Non-pigmented ciliary epithelial cell (primary cell): ENCODE data around the gene HTRA3.

Experiments used
- DNase-seq: peaks from one replicate; pipeline ENCODE4 v3.0.0-alpha.2; 2010; ENCODE audit warnings: low read depth

Gene HTRA3

GRCh38 chr4:8269535-8270417, at the start of gene HTRA3:
Gene HTRA3, plus strand, starts transcription at chr4:8269754. Its CDS starts 215 bp downstream, at chr4:8269969.
- DNase-seq: no peak

GRCh38 chr4:8220661-8221450, 48.7 kb upstream of the HTRA3 start:
- DNase-seq: no peak

- DNase-seq: peak; percentile 27
Measured at GRCh38 chr4:8221476-8221875, 48.1 kb upstream of the HTRA3 start.

GRCh38 chr4:8221985-8222384, 47.6 kb upstream of the HTRA3 start:
- DNase-seq: no peak

- DNase-seq: no peak
Measured at GRCh38 chr4:8222609-8223388, 46.8 kb upstream of the HTRA3 start.

GRCh38 chr4:8224267-8224974, 45.1 kb upstream of the HTRA3 start:
- no peak for DNase-seq

GRCh38 chr4:8224975-8225625, 44.5 kb upstream of the HTRA3 start:
- DNase-seq: no peak

- no peak for DNase-seq
Measured at GRCh38 chr4:8225706-8226443, 43.7 kb upstream of the HTRA3 start.

- DNase-seq: no peak
Measured at GRCh38 chr4:8227201-8227770, 42.3 kb upstream of the HTRA3 start.

GRCh38 chr4:8227771-8228318, 41.7 kb upstream of the HTRA3 start:
- DNase-seq: no peak

GRCh38 chr4:8228319-8229250, 41.0 kb upstream of the HTRA3 start:
- peak; percentile 42 for DNase-seq

GRCh38 chr4:8229331-8229975, 40.1 kb upstream of the HTRA3 start:
- no peak for DNase-seq

- no peak for DNase-seq
Measured at GRCh38 chr4:8230033-8230432, 39.5 kb upstream of the HTRA3 start.

GRCh38 chr4:8230891-8231290, 38.7 kb upstream of the HTRA3 start:
- no peak for DNase-seq

GRCh38 chr4:8231551-8232049, 38.0 kb upstream of the HTRA3 start:
- no peak for DNase-seq

GRCh38 chr4:8232748-8233147, 36.8 kb upstream of the HTRA3 start:
- no peak for DNase-seq

GRCh38 chr4:8233672-8234484, 35.7 kb upstream of the HTRA3 start:
- no peak for DNase-seq
